Stimulated activated naive CD8-positive, alpha-beta T cell treated with anti-CD3 and anti-CD28 coated beads, Interleukin-15, Interleukin-2, amounts not matched to agents 100 U/mL and 50 U/mL, for 24 hours (primary cell): Measurements from ENCODE around the gene AFG1L.
"Not testable (repeated sequence)": the region's sequence is repeated elsewhere in the genome, so short reads cannot be mapped to it uniquely, and the experiment has no call there.

ENCODE experiments used
- ATAC-seq: fragments of 150-1000 bp; cut with Tn5 transposase; one replicate; pipeline ENCODE4 v1.10.0; 2021
- DNase-seq: peaks from one replicate; pipeline ENCODE4 v3.0.0; 2021

Gene AFG1L

GRCh38 chr6:108557494-108558371 is 262.9 kb downstream of the AFG1L start:
- DNase-seq (peak; percentile 72), ATAC-seq (peak; percentile 29)

- DNase-seq = peak; percentile 97
- ATAC-seq = peak; percentile 70
Measured at GRCh38 chr6:108558372-108559096, 263.7 kb downstream of the AFG1L start.

GRCh38 chr6:108559097-108559883 is 264.4 kb downstream of the AFG1L start:
- ATAC-seq (peak; percentile 67), DNase-seq (peak; percentile 83)

- peak; percentile 38 for DNase-seq
- no peak for ATAC-seq
Measured at GRCh38 chr6:108559884-108560462, 265.1 kb downstream of the AFG1L start.

GRCh38 chr6:108560463-108561308 is 265.8 kb downstream of the AFG1L start, which contains the start of gene FOXO3:
TSS of gene FOXO3 (plus strand) at chr6:108560917. CDS start at chr6:108561209, 292 bp downstream.
- DNase-seq (peak; percentile 70), ATAC-seq (peak; percentile 1)

GRCh38 chr6:108561309-108561647 is 266.4 kb downstream of the AFG1L start:
- not testable (repeated sequence) for DNase-seq, ATAC-seq

- DNase-seq (no peak), ATAC-seq (no peak)
Measured at GRCh38 chr6:108561742-108562502, 267.1 kb downstream of the AFG1L start.

- no peak for ATAC-seq
- DNase-seq = no peak
Measured at GRCh38 chr6:108562503-108562993, 267.7 kb downstream of the AFG1L start.

- no peak for DNase-seq
- no peak for ATAC-seq
Measured at GRCh38 chr6:108563292-108563691, 268.4 kb downstream of the AFG1L start.

- ATAC-seq (no peak), DNase-seq (no peak)
Measured at GRCh38 chr6:108564178-108564577, 269.3 kb downstream of the AFG1L start.

GRCh38 chr6:108565091-108565766 is 270.4 kb downstream of the AFG1L start:
- ATAC-seq = peak; percentile 77
- DNase-seq = peak; percentile 17

GRCh38 chr6:108565893-108566292 is 271.0 kb downstream of the AFG1L start:
- no peak for DNase-seq
- peak; percentile 21 for ATAC-seq

- no peak for ATAC-seq
- DNase-seq = no peak
Measured at GRCh38 chr6:108566406-108566805, 271.6 kb downstream of the AFG1L start.

GRCh38 chr6:108568101-108568500 is 273.2 kb downstream of the AFG1L start:
- no peak for ATAC-seq
- DNase-seq = no peak

GRCh38 chr6:108568551-108569305 is 273.9 kb downstream of the AFG1L start:
- ATAC-seq (no peak), DNase-seq (no peak)

GRCh38 chr6:108570517-108570916 is 275.7 kb downstream of the AFG1L start:
- DNase-seq = no peak
- no peak for ATAC-seq

GRCh38 chr6:108574457-108575141 is 279.7 kb downstream of the AFG1L start:
- no peak for ATAC-seq
- DNase-seq = no peak
